GM10847 (cell line): ENCODE results near the gene SAP30L.

Experiments used
- POLR2A ChIP-seq: IDR thresholded peaks from 2 replicates; pipeline ENCODE4 v1.6.1; 2011; ENCODE audit not compliant: insufficient read length; ENCODE audit errors: extremely low read depth

The SAP30L gene

DNA sequence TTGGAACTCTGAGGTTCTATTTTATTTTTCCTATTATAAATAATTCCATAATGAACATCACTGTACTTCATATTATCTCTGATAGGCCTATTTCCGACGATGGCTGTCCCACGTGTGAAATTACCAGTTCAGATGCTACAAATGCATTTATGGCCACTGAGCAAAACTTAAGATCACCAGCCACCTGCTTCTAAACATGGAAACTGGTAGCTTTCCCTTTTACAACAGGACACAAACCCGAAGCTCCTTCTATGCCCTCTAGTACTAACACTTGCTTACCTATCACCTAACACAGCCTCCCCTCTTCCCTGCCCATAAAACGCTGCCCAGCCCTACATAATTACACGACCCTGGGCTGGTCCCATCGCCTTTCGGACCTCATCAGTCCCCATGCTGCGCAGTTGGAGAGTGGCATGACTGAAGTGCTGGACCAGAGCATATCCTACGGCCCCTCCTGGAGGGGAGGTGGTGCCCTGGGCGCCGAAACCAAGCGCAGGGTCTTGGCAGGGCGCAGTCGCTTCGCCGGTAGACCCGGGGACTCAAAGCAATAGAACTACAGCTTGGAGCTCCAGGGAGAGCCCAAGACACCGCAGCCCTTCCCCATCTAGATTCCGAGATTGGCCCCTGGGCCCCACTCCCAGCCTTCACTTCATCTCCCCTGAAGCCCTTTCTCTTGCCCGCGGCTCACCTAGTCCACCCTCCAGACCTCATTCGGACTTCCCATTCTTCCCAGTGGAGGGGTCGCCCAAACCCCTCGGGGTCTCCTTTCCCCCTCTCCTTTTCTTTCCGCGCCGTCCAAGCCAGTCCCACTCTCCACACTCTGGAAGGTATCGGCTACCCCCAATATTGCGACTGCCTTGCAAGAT is 1.0 kb upstream of the SAP30L start:
- no peak for TF ChIP-seq POLR2A

DNA sequence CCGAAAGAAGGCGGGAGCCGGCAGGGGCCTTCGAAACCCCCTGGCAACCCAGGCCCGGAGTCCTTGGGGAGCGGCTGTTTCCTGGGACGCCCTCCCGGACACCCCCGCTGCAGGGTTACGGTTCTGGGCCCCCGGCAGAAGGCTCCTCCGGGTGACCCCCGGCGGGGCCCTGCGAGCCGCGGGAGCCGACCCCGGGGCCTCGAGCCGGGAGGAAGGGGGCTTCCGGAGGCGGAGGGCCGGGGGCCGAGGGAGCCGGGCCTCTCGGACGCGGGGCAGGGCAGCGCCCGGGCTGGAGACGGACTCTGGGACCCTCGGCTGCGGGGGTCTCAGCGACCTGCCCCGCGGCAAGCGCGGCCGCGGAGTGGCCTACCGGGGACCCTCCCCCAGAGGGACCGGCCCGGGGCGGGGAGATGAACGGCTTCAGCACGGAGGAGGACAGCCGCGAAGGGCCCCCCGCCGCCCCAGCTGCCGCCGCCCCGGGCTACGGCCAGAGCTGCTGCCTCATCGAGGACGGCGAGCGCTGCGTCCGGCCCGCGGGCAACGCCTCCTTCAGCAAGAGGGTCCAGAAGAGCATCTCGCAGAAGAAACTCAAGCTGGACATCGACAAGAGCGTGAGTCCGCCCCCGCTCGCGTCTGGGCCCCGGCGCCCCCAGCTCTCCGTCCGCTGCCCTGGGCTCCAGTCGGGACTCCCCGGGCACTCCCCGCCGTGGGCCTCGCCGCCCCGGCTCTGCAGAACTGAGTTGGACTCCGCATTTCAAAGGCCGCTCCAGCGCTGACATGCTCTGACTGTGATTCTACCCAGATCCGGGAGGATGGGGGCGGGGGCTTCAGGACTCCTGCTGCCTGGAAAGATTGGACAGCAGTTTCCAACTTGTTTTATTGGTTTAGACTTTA is 645 bp downstream of the SAP30L start:
- TF ChIP-seq POLR2A: no peak

DNA sequence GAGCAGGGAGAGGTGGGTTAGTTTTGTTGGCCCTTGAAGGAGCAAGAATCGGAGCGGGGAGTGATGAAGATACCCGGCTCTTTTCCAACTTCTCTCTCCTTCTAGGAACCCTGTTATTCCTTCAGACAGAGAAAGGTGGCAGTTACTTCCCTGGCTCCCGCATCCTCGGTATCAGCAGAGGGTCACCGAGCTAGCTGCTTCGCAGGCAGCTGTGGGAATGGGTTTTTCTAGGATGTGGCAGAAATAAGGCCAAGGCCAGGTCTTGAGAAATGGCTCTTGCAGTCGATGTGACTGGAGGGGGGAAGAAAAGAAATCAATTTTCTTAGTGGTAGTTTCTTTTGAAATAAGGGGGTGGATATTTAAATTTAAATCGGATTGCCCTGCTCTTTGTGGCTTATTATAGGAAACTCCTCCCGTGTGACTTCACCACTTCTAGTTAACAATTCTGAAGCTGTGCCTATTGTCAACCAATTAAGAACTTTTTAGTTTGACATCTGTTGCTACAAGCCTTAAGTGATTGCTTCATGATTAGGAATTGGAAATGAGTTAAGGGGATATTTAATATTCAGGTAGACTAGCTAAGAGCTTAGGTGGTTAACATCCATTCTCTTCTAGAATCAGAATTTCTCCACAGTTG is 1.4 kb downstream of the SAP30L start:
- TF ChIP-seq POLR2A: no peak

DNA sequence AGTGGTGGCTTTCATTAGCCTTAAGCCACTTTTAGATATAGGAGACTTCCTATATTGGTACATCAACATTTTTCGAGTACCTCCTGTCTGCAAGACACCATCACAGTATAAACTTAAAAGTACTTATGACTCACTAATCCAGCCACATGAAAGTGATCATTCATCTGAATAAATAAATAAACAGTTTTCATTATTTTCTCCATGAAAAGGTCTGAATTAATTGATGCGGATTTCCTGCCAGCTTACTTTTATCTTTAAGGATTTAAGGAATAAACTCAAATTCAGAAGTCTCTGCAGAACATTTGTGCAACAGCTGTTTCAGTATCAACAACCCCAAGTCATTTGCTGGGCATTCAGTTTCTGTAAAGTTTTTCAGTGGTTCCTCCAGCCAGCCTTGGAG is 4.0 kb downstream of the SAP30L start:
- no peak for TF ChIP-seq POLR2A

DNA sequence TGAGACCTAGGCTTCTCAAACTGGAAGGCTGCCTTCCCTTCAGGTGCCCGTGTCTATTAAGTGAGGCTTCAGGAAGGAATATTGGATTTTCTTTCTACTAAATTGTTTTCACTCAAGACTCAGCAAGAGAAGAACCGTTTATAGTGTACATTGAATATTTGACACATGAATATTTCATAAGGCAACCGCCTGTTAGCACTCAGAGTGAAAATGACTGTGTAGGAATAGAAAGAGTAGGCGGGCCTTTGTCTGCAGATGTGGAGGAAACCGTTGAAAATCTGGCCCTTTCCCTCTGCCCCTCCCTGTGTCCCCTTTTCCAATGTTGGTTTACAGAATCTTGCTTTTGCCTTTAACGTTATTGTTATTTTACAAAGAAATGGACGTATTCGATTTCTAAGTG is 6.2 kb downstream of the SAP30L start:
- TF ChIP-seq POLR2A: no peak

DNA sequence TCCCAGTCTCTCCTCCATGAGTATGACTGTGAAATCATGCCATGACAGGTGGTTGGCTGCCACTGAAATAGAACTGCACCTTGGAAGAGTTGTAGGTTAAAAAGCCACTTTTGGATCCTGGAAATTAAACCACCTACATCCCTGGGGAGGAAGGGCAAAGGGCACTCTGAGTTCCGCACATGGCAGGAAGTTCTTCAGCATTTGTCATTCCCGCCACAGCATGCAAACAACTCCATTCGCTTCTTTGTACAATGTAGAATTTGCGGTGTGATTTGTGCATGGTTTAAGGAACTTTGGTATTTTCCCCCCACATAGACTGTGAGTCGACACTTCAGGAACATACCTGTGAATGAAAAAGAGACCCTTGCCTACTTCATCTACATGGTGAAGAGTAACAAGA is 9.8 kb downstream of the SAP30L start:
- TF ChIP-seq POLR2A: no peak

DNA sequence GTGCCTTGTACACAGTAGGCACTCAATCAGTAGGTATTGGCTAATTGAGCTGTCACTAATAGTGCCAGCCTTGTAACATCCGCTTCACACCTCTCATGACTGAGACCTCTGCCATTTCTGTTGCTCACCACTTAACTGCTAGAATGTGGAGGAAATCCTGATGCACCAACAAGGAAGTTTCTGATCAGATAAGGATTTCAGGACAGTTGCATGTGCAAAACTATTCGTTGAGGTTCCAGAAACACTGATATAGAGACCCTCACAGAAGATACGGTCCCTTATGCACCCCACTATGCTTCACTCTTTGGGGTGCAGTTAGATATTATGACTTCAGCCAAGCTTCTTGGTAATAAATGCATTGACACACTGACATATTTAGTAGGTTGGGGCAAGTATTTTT is 10.7 kb downstream of the SAP30L start:
- TF ChIP-seq POLR2A: no peak

DNA sequence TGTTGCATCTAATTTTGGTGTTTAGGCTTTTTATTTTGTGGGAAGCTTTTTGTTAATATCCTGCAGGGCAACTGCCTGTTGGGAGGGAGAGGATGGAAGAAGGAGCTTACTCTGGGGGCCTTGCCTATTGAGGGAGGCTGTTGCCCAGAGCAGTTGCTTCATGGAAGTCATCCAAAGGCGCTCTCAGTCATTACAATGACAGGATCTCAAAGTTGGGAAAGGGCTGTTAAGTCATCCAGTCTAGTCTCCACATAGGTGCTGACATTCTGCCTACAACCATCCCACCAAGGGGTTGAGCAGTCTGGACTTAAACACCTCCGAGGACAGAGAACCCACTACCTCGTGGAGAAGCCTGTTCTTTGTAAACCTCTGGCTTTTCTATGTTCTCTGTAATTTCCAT is 13.2 kb downstream of the SAP30L start:
- TF ChIP-seq POLR2A: no peak

DNA sequence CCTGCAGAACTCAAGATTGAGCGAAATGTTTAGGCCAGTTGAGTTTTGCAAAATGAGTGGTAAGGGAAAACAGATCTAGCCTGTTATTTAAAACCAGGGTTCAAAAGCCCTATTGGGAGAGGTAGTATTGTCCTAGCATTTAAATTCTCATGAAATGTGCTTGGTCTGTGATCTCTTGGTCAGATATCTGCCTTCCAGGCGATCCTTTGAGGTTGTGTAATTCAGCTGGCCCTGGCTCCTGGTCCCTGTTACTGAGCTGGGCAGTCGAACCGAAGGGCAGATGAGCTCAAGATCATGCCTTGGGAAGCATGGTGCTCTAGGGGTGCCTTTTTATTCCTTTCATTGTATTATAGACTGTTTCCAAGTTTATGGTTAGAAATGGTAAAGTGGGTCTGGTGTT is 14.4 kb downstream of the SAP30L start:
- no peak for TF ChIP-seq POLR2A

DNA sequence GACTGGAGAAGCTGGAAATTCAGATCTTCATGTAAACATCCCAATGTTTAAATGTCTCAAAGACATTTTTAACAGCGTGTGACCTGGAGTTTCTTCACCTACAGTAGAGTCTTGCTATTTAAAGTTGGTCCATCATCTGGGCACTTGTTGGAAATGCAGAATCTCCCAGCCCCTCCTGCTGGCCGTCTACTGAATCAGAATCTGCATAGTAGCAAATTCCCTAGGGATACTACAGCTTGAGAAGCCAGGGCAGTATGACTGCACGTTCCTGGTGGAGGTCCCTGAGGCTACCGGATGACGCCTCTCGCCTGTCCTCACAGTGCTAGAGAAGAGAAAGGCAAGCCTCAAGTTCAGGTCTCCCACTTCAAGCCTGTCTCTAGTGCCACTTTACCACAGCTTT is 15.7 kb downstream of the SAP30L start:
- TF ChIP-seq POLR2A: no peak

DNA sequence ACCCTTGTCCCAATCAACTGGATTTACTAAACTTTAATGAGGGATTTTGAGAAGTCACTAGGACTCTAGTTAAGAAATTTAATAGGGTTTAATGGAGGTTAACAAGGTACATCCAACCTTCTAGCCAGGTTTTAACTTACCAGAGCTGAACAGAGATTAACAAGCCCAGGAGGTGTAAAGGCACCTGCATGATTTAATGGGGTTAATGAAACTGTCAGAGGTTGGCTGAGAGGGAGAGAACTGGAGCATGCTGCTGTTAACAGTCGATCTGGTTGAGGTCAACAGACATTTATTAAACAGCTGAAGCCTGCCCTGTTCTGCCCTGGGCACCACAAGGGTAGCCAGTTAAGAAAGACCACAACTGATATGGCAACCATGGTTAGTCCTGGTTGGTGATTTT is 18.6 kb downstream of the SAP30L start:
- no peak for TF ChIP-seq POLR2A

DNA sequence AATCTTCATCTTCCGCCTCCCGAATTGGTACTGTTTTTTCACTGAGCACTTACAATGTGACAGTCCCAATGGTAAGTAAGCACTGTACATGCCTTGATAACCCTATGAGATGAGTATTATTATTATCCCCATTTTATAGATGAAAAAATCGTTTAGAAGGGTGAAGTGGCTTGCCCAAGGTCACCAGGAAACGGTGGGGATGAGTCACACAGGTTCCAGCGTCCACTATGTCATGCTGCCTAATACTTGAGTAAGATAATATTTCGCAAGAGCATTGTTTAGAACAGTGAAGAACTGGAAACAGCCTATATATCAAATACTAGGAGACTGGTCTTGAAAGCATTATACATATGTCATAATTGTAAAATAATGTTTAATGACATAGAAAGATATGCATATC is 19.4 kb downstream of the SAP30L start:
- no peak for TF ChIP-seq POLR2A

DNA sequence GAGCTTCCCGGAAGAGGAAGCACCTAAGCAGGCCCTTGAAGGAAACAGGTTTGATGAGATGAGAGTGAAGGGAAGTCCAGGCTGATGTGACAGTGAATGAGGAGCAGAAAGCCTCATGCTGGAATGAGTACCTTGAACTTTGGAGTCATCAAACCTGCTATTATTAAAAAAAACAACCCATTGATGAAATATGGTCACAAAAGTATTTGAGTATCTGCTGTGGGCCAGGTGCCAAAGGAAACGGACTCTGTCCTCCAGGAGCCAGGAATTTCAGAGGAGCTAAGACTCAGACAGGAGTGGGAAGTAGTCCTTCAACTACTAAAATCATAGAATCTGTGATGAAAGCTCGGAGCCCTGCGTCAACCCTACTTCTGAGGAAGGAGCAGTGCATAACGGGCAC is 20.4 kb downstream of the SAP30L start:
- TF ChIP-seq POLR2A: no peak

DNA sequence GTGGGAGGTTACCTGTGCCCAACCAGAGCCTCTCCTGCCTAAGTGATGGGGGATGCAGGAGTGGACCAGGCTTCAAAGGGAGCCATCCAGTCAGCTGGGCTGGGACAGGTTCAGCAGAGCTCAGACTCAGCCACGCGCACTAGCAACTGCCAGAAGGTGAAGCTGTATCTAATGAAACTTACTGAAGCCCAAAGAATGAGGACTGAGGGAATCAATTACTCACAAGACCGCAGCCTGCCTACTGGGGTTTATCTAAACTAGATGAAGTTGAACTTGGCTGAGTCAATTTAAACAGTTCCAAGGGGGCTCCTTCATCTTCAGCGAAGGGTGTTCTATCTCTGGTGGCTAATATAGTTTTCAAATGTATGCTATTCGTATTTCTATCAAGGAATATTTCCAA is 20.9 kb downstream of the SAP30L start:
- TF ChIP-seq POLR2A: no peak

DNA sequence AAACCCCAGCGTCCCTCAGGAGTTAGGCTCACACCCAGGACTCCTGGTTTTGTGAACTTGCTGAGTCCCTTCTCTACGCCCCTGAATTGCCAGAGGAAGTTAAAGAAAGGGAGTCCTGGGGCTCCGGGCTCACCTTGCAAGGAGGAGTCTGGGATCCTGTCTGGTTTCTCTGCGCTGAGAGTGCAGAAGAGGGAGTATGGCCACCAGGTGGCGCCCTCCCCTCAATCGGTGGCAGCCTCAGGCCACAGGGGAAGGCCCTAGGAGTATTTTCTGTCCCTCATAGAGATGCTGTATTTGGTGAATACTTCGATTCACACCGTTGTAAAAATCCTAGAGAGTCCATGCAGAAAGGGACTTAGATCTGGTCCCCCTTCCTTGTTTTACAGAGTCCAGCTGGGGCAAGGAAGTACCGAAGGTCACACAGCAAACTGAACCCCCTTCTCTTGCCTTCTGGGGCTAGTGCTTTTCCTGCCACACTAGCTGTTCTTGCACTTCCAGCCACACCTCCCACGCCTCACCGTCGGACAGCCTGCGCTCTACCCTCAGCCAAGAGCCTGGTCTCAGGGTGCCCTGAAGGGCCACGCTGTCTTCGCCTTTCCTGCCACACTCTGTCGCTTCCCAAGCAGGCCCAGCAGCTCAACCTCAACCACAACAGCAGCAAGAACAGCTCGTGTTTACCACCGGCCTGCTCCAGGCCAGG is 22.0 kb downstream of the SAP30L start:
- TF ChIP-seq POLR2A: no peak
